Right ventricle myocardium inferior (tissue), 1 donor: ENCODE data around the gene HOMER2. TPM values are rescaled to one million over a fixed set of nuclear protein-coding genes. Genes with fewer than 3 reads are reported as not detected.
"Not testable (repeated sequence)": the region's sequence is repeated elsewhere in the genome, so short reads cannot be mapped to it uniquely, and the experiment has no call there.

Experiments
- ATAC-seq: fragments of 200-7000 bp; cut with Tn5 transposase; one replicate; pipeline ENCODE4 v1.9.1; 2020; ENCODE audit warnings: mild to moderate bottlenecking, moderate library complexity
- DNase-seq: peaks from one replicate; pipeline ENCODE4 v3.0.0; 2021; ENCODE audit errors: missing footprints
- intact Hi-C: fragments of 100-400 bp; cut with DNase I; formaldehyde crosslinking; loops from one replicate; pipeline ENCODE4 v1.11.0; 2022
- total RNA-seq: library from RNA; stranded (reverse); fragmentation: NEBNext Ultra II Directional; extraction: Animal tissue kit (Norgen Biotek cat#: 25700); gene quantifications from one replicate; pipeline ENCODE4 v1.2.1, GENCODE V29; 2021
- donor health status: DM: no; HTN: yes; CAD: no; lungs with severe emphysema.

Gene HOMER2
- total RNA-seq, 1 donor from 2014 or later, result 53.7 TPM

GRCh38 chr15:82830427-82831173, 121.9 kb downstream of the HOMER2 start:
- ATAC-seq (no peak), DNase-seq (no peak)
- intact Hi-C loops, result no loop called here

DNA sequence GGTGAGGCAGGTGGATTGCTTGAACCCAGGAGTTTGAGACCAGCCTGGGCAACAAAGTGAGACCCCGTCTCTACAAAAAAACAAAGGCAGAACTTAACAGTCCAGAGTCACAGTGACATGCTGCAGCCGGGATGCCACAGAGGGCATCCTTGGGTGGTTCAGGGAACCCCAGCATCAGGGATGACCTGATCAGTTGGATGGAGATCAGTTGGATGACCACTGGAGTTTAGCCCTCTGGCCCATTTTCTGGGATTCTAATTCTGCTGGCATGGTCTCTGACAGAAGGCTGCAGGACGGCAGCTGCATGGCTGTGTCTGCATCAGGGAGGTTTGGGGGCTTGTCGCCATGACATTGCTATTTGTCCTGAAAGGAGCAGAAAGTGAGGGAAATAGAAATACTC, 123.3 kb downstream of the HOMER2 start:
- ATAC-seq (no peak), DNase-seq (no peak)
- intact Hi-C loops, result no loop called here

- ATAC-seq, result no peak
- no peak for DNase-seq
- intact Hi-C loops, result no loop called here
These were observed 124.4 kb downstream of the HOMER2 start for GRCh38 chr15:82828075-82828474.

DNA sequence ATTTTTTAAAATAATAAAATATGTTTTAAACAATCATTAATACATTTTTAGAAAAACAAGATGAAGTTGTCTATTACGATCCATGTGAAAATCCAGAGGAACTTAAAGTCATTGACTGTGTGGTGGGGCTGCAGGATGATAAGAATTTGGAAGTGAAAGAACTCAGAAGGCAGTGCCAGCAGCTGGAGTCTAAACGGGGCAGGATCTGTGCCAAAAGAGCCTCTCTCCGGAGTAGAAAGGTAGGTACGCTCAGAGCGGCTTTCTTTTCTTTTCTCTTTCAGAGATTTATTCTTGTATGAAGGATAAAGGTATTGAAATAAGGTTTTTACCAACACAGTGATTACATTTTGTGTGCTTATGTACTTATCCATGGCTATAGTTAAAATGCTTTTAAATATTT, 129.5 kb downstream of the HOMER2 start:
- no peak for ATAC-seq
- intact Hi-C loops, result no loop called here

GRCh38 chr15:82821851-82822250, 130.7 kb downstream of the HOMER2 start:
- ATAC-seq, intact Hi-C loops, DNase-seq: not testable (repeated sequence)

More for the DNA sequence above, 129.5 kb downstream of the HOMER2 start:
- no peak for DNase-seq

GRCh38 chr15:82821396-82821795, 131.1 kb downstream of the HOMER2 start:
- DNase-seq, intact Hi-C loops, ATAC-seq: not testable (repeated sequence)

DNA sequence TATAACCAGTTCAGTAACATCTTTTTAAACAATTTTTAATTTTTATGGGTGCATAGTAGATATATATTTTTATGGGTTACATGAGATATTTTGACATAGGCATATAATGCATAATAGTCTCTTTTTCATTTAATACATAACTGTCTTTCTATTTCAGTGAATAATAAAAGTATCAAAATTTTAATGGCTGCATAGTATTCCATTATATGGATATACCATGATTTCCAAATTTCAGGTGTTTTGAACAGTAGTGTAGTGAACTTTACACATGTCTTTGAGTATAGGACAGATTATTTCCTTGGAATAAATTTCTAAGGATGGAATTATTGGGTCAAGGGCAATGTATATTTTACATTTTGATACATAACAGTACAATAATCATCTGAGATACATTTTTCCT, 132.4 kb downstream of the HOMER2 start:
- ATAC-seq (no peak), DNase-seq (no peak)
- intact Hi-C loops, result no loop called here

DNA sequence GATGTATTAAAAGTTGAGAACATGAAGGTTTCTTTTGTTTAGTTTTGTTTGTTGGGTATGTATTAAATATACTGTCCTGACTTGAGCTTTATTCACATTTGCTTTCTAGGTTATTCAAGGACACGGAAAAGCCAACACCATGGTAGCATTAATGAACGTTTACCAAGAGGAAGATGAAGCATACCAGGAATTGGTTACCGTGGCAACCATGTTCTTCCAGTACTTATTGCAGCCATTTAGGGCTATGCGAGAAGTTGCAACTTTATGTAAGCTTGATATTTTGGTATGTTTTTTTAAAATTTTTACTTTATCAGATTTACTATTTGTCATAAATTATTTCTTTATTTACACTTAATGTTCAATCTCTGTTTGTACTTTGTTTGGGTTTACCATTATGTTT, 139.5 kb downstream of the HOMER2 start:
- ATAC-seq (no peak), DNase-seq (no peak)
- intact Hi-C loops, result no loop called here

DNA sequence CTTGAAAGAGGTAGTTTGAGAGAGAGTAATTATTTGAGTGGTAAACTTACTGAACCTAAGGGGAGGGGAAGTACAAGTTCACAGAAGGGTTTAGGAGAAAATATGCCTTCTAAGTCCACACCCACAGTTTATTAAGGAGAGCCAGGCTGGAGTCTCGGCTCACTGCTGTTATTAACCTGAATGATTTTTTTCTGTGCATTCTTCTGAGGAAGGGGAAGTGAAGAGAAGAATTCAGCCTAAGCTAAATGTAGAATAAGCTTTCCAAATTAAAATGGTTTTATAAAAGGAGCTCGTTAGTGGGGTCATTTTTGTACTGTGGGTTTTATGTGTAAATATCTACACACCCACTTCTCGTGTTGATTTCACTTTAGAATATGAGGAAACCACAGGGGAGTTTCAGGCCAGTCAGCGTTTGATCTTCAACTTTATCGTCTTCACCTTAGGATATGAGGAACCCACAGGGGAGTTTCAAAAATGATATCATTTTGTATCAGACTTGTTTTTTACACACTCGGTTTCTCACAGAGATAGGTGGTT, 141.6 kb downstream of the HOMER2 start:
- intact Hi-C loops, result no loop called here
- no peak for ATAC-seq

DNA sequence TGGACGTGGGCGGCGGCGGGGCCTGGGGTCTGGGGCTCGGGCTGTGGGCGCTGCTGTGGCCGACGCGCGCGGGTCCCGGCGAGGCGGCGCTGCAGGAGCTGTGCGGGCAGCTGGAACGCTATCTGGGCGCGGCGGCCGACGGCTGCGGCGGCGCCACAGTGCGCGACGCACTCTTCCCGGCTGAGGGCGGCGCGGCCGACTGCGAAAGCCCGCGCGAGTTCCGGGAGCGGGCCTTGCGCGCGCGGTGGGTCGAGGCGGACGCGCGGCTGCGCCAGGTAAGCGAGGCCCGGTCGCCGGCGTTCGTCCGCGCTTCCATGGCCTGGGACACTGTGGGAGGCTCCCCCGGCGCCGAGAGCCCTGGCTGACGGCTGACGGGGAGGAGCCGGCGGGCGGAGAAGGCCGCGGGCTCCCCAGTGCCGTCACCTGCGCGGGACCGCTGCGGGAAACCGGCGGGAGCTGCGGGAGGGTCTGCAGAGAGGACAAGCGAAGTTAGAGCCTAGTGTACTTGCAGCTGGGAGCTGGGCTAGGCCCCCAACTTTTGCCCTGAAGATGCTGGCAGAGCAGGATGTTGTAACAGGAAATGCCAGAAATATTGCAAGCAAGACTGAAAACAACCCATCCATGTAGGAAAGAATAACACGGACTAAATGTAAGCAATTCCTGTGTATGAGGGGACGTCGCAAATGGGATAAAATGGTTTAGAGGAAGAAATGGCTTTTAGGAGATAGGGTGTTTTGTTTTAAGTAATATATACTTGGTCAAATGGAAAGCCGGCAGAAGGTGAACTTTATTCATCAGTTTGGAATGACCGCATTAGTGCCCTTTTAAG, 142.2 kb downstream of the HOMER2 start:
- intact Hi-C loops, result no loop called here
- ATAC-seq, result peak; percentile 2
- DNase-seq, result peak; percentile 71

More for the DNA sequence above, 141.6 kb downstream of the HOMER2 start:
- DNase-seq, result no peak

DNA sequence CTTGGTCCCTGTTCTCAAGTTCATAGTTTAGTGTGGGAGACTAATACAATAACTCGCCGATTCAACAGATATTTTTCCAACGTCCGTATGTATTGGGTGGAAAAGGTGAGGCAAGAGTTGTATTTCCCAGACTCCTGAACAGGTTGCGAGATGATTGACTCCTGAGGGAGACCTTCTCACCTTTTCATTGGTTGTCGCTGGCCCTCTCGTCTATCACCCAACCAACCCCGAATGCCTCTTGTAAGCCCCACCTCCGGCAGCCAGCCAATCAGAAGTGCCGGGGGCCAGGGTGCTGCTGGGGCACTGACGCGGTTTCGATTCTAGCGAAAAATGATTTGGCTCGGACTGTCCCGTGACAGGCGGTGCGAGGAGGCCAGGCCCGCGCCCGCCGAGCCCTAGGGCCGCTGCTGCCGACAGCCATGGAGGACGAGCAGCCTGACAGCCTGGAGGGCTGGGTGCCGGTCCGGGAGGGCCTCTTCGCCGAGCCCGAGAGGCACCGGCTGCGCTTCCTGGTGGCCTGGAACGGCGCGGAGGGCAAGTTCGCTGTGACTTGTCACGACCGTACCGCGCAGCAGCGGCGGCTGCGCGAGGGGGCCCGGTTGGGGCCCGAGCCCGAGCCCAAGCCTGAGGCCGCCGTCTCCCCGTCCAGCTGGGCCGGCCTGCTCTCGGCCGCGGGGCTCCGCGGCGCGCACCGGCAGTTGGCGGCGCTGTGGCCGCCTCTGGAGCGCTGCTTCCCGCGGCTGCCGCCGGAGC, 143.0 kb downstream of the HOMER2 start, which contains the start of gene WHAMM:
WHAMM (plus strand) TSS at position 321 of the 753 bp plus-strand sequence; CDS start at position 420, 99 bp downstream.
- intact Hi-C loops, result loop anchor here (2.0 kb wide), 1 partner anchor 59 kb away; no protein-coding TSS in a partner anchor
- ATAC-seq (peak; percentile 97), DNase-seq (peak; percentile 99)

GRCh38 chr15:82808634-82809041, 143.9 kb downstream of the HOMER2 start:
- intact Hi-C loops, result loop anchor here (2.0 kb wide), 1 partner anchor 58 kb away; no protein-coding TSS in a partner anchor
- DNase-seq (no peak), ATAC-seq (no peak)

GRCh38 chr15:82807920-82808633, 144.4 kb downstream of the HOMER2 start:
- intact Hi-C loops, result loop anchor here (2.0 kb wide), 1 partner anchor 57 kb away; no protein-coding TSS in a partner anchor
- ATAC-seq (no peak), DNase-seq (no peak)

- intact Hi-C loops, result no loop called here
- peak; percentile 58 for ATAC-seq
- DNase-seq, result no peak
These were observed 146.5 kb downstream of the HOMER2 start, which contains the start of gene FSD2 for GRCh38 chr15:82805994-82806406. TSS of gene FSD2 (minus strand) at chr15:82806069. CDS start at chr15:82787390, 18,679 bp downstream.

DNA sequence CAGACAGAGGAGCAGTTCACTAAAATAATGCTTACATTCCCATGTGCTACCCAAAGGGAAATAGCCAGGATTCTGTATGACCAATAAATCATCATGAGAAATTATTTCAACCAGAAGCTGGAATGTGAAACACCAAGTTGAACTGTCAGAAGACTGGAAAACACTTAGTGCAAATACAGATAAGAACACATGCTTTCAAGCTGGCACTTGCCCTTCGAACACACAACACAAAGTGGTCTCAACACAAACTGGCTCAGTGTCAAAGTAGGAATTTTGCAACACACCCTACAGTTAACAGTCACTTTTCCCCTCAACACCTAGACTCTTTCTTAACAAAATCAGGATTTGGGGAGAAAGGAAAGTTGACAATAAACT, 148.0 kb downstream of the HOMER2 start:
- DNase-seq (no peak), ATAC-seq (peak; percentile 8)
- intact Hi-C loops, result no loop called here

GRCh38 chr15:82803793-82804574, 148.5 kb downstream of the HOMER2 start:
- intact Hi-C loops, result no loop called here
- DNase-seq (no peak), ATAC-seq (no peak)

DNA sequence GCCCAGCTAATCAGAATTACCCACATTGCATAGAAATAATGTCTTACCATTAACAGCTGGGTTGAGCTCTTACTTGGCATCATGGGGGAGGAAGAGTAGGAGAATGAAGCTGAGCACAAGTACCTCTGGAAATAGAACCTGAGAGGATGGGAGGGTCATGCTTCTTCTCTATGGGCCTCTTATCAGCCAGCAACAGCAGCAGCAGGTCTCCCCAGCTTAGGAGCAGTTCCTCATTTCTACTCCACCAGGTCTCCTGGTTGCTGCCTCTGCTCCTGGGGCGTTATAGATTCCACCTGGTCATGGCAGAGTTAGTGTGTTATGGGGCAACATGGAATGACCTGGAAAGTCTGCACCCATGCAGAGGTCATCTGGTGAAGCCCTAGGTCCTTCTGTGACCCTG, 150.0 kb downstream of the HOMER2 start:
- intact Hi-C loops, result no loop called here
- DNase-seq (no peak), ATAC-seq (no peak)
